Measurements from ENCODE around the gene CAPN2. TPM values are rescaled to one million over a fixed set of nuclear protein-coding genes. Genes with fewer than 3 reads are reported as not detected.

CAPN2 gene
- total RNA-seq, 1 donor from 2014 or later, result 151 TPM

Other genes with a start within 250 kb of the CAPN2 start
- gene CAPN8, start 46.8 kb upstream of the CAPN2 start, total RNA-seq, result 97.2 TPM
- gene TP53BP2, start 133.4 kb downstream of the CAPN2 start, total RNA-seq, result 34.6 TPM